Neural cell (in vitro differentiated cells): ENCODE data around the gene KLRB1. TPM values are rescaled to one million over a fixed set of nuclear protein-coding genes. Genes with fewer than 3 reads are reported as not detected.
"Not testable (repeated sequence)": the region's sequence is repeated elsewhere in the genome, so short reads cannot be mapped to it uniquely, and the experiment has no call there.

Source experiments
- H2AFZ ChIP-seq: fragments of 200-600, 300-800 bp; sonication (generic), shearing (Covaris generic); 2 replicates; pipeline ENCODE4 v1.6.0; 2014; ENCODE audit warnings: low read depth, mild to moderate bottlenecking, antibody characterized with exemption, low read length, moderate library complexity
- H3F3A ChIP-seq: fragments of 200-600 bp; shearing (Covaris generic); 2 replicates; pipeline ENCODE4 v1.6.1; 2016; ENCODE audit warnings: mild to moderate bottlenecking, moderate library complexity, mixed read lengths, antibody characterized with exemption, low read length; ENCODE audit not compliant: insufficient read depth, poor library complexity, severe bottlenecking
- H3K27ac ChIP-seq: fragments of 200-600, 300-800 bp; sonication (generic), shearing (Covaris generic); 2 replicates; pipeline ENCODE4 v1.5.1; 2014; ENCODE audit warnings: mild to moderate bottlenecking, low read length, moderate library complexity
- H3K27me3 ChIP-seq: fragments of 300-800, 200-600 bp; sonication (generic), shearing (Covaris generic); 2 replicates; pipeline ENCODE4 v1.6.0; 2014; ENCODE audit warnings: mild to moderate bottlenecking, low read depth, low read length, moderate library complexity; ENCODE audit not compliant: insufficient read depth
- H3K36me3 ChIP-seq: fragments of 300-800, 200-600 bp; sonication (generic), shearing (Covaris generic); 2 replicates; pipeline ENCODE4 v1.5.1; 2014; ENCODE audit warnings: mild to moderate bottlenecking, antibody characterized with exemption, low read length, moderate library complexity; ENCODE audit not compliant: insufficient read depth
- H3K4me2 ChIP-seq: fragments of 300-800, 200-600 bp; sonication (generic), shearing (Covaris generic); 2 replicates; pipeline ENCODE4 v1.6.0; 2014; ENCODE audit warnings: mild to moderate bottlenecking, low read length
- H3K4me3 ChIP-seq: fragments of 300-800, 200-600 bp; sonication (generic), shearing (Covaris generic); 2 replicates; pipeline ENCODE4 v1.5.1; 2014; ENCODE audit warnings: mild to moderate bottlenecking, low read length, moderate library complexity
- H3K79me2 ChIP-seq: fragments of 200-600 bp; shearing (Covaris generic); replicated peaks from 2 replicates; pipeline ENCODE4 v1.6.0; 2014; ENCODE audit warnings: mild to moderate bottlenecking, low read length, moderate library complexity; ENCODE audit not compliant: insufficient read depth
- H3K9ac ChIP-seq: fragments of 300-800, 200-600 bp; sonication (generic), shearing (Covaris generic); 2 replicates; pipeline ENCODE4 v1.6.1; 2016; ENCODE audit warnings: mild to moderate bottlenecking, low read length, mixed read lengths
- H3K9me2 ChIP-seq: fragments of 200-600 bp; shearing (Covaris generic); 2 replicates; pipeline ENCODE4 v1.6.1; 2016; ENCODE audit warnings: mild to moderate bottlenecking, low read length, mixed read lengths; ENCODE audit not compliant: insufficient read depth
- H3K9me3 ChIP-seq: fragments of 200-600, 300-800 bp; sonication (generic), shearing (Covaris generic); 2 replicates; pipeline ENCODE4 v1.6.1; 2016; ENCODE audit warnings: mild to moderate bottlenecking, mixed run types, low read length, moderate library complexity, mixed read lengths
- H4K20me1 ChIP-seq: fragments of 200-600 bp; shearing (Covaris generic); 2 replicates; pipeline ENCODE4 v1.6.1; 2016; ENCODE audit warnings: mild to moderate bottlenecking, mixed run types; ENCODE audit not compliant: insufficient read depth
- CTCF ChIP-seq: fragments of 450-650 bp; IDR thresholded peaks from 2 replicates; pipeline ENCODE4 v1.5.1; 2014; ENCODE audit warnings: antibody characterized with exemption, mild to moderate bottlenecking, moderate library complexity; ENCODE audit not compliant: poor library complexity, severe bottlenecking
- EP300 ChIP-seq: fragments of 450-650 bp; conservative IDR thresholded peaks from 2 replicates; pipeline ENCODE4 v1.6.1; 2014; ENCODE audit warnings: antibody characterized with exemption, mild to moderate bottlenecking, moderate library complexity; ENCODE audit not compliant: poor library complexity, severe bottlenecking
- EZH2 ChIP-seq: fragments of 200-600, 300-800 bp; shearing (Covaris generic), sonication (generic); IDR thresholded peaks from 2 replicates; pipeline ENCODE4 v1.6.1; 2014; ENCODE audit warnings: antibody characterized with exemption, low read length, borderline replicate concordance, mild to moderate bottlenecking; ENCODE audit not compliant: insufficient read depth, poor library complexity, severe bottlenecking
- MXI1 ChIP-seq: fragments of 450-650 bp; conservative IDR thresholded peaks from 2 replicates; pipeline ENCODE4 v1.6.1; 2014; ENCODE audit warnings: antibody characterized with exemption, mild to moderate bottlenecking; ENCODE audit not compliant: poor library complexity, severe bottlenecking
- POLR2AphosphoS5 ChIP-seq: IDR thresholded peaks from 2 replicates; pipeline ENCODE4 v1.6.1; 2012
- RAD21 ChIP-seq: fragments of 450-650 bp; conservative IDR thresholded peaks from 2 replicates; pipeline ENCODE4 v1.6.1; 2014; ENCODE audit warnings: antibody characterized with exemption, mild to moderate bottlenecking, moderate library complexity
- SMC3 ChIP-seq: fragments of 450-650 bp; conservative IDR thresholded peaks from 2 replicates; pipeline ENCODE4 v1.6.1; 2014; ENCODE audit warnings: antibody characterized with exemption, mild to moderate bottlenecking, moderate library complexity; ENCODE audit not compliant: poor library complexity
- TAF1 ChIP-seq: IDR thresholded peaks from 2 replicates; pipeline ENCODE4 v1.6.1; 2012; ENCODE audit warnings: low read depth
- polyA plus RNA-seq: library from polyadenylated mRNA; depleted of rRNA; stranded (reverse); fragments of >200 nt; gene quantifications from 2 replicates; pipeline ENCODE4 v1.2.3, GENCODE V29; 2014
- TF ChIP-seq, protein P1 (sequence below): IDR thresholded peaks from 2 replicates; pipeline ENCODE4 v1.6.1; 2012; ENCODE audit warnings: borderline replicate concordance

Gene KLRB1
- polyA plus RNA-seq, 1 donor from 2014 or later: not detected

DNA sequence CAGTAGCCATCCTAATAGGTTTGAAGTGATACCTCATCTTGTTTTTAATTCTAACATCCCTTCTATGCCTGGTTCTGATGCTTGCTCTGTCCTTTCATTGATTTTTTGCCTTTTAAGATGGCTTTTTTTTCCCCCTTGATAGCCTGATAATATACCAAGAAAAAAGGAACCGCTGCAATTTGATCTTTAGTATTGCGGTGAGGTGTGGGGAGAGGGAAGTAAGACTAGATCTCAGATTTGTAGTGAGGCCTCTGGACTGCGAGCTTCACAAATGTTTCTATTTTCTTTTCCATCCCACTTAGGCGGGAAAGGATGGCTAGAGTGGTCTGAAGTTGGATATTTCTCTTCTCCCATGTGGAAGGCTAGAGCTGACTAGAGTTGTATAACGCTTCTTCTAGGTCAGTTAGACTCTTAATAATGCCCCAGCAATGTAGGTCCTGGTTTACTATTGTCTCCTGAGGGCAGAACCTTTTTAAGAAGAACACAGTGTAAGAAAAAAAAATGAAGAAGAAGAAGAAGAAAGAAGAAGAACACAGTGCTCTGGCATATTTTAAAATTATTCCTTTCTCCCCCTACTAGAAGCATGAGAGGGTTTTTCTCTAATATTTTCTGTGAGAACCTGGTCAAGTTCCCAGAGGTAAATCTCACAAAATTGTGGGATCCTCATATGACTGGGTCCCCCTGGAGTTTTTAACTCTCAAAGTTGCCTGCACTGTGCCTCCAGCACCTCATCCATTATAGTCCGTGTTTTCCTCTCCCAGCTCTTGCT lies 11.9 kb upstream of the KLRB1 start:
- H3F3A ChIP-seq: no peaks in the 10 kb centered on the region
- no peak overlapping the region for H3K9ac ChIP-seq
- no peak overlapping the region for H2AFZ ChIP-seq
- H3K27ac ChIP-seq: no peak overlapping the region
- H4K20me1 ChIP-seq: no peaks in the 10 kb centered on the region
- no peak overlapping the region for H3K4me2 ChIP-seq
- H3K9me2 ChIP-seq: no peaks in the 10 kb centered on the region
- TF ChIP-seq TAF1 (no peak), EP300 (no peak), POLR2AphosphoS5 (no peak)
- no peak overlapping the region for H3K4me3 ChIP-seq
- H3K36me3 ChIP-seq: no peaks in the 10 kb centered on the region
- H3K27me3 ChIP-seq: no peaks in the 10 kb centered on the region
- no peaks in the 10 kb centered on the region for H3K79me2 ChIP-seq
- no peaks in the 10 kb centered on the region for H3K9me3 ChIP-seq

GRCh38 chr12:9618906-9619305 lies 11.2 kb upstream of the KLRB1 start:
- not testable (repeated sequence) for H3K9me3 ChIP-seq, H3K27me3 ChIP-seq, H3K36me3 ChIP-seq, H3K4me3 ChIP-seq, H2AFZ ChIP-seq, H3K79me2 ChIP-seq, H4K20me1 ChIP-seq, H3K9me2 ChIP-seq, H3K27ac ChIP-seq, H3F3A ChIP-seq, H3K4me2 ChIP-seq, H3K9ac ChIP-seq

GRCh38 chr12:9617124-9617523 lies 9.4 kb upstream of the KLRB1 start:
- no peak overlapping the region for H2AFZ ChIP-seq
- TF ChIP-seq EZH2: no peak
- TF ChIP-seq TAF1: no peak
- TF ChIP-seq EP300: no peak
- no peak for TF ChIP-seq POLR2AphosphoS5
- TF ChIP-seq RAD21: no peak
- no peak for TF ChIP-seq MXI1
- no peak for TF ChIP-seq CTCF
- TF ChIP-seq, protein P1, sequence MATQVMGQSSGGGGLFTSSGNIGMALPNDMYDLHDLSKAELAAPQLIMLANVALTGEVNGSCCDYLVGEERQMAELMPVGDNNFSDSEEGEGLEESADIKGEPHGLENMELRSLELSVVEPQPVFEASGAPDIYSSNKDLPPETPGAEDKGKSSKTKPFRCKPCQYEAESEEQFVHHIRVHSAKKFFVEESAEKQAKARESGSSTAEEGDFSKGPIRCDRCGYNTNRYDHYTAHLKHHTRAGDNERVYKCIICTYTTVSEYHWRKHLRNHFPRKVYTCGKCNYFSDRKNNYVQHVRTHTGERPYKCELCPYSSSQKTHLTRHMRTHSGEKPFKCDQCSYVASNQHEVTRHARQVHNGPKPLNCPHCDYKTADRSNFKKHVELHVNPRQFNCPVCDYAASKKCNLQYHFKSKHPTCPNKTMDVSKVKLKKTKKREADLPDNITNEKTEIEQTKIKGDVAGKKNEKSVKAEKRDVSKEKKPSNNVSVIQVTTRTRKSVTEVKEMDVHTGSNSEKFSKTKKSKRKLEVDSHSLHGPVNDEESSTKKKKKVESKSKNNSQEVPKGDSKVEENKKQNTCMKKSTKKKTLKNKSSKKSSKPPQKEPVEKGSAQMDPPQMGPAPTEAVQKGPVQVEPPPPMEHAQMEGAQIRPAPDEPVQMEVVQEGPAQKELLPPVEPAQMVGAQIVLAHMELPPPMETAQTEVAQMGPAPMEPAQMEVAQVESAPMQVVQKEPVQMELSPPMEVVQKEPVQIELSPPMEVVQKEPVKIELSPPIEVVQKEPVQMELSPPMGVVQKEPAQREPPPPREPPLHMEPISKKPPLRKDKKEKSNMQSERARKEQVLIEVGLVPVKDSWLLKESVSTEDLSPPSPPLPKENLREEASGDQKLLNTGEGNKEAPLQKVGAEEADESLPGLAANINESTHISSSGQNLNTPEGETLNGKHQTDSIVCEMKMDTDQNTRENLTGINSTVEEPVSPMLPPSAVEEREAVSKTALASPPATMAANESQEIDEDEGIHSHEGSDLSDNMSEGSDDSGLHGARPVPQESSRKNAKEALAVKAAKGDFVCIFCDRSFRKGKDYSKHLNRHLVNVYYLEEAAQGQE: no peak
- TF ChIP-seq SMC3: no peak
- H3K4me3 ChIP-seq: no peak overlapping the region
- no peaks in the 10 kb centered on the region for H3K79me2 ChIP-seq
- H3K9me2 ChIP-seq: no peaks in the 10 kb centered on the region
- no peak overlapping the region for H3K4me2 ChIP-seq
- H3K9ac ChIP-seq: no peak overlapping the region
- no peaks in the 10 kb centered on the region for H3K36me3 ChIP-seq
- H4K20me1 ChIP-seq: no peaks in the 10 kb centered on the region
- H3K27ac ChIP-seq: no peak overlapping the region
- no peaks in the 10 kb centered on the region for H3K27me3 ChIP-seq
- H3F3A ChIP-seq: no peaks in the 10 kb centered on the region
- H3K9me3 ChIP-seq: no peaks in the 10 kb centered on the region
